Measurements from ENCODE around the gene PRODH.
"Not testable (repeated sequence)": the region's sequence is repeated elsewhere in the genome, so short reads cannot be mapped to it uniquely, and the experiment has no call there.

Gene PRODH

DNA sequence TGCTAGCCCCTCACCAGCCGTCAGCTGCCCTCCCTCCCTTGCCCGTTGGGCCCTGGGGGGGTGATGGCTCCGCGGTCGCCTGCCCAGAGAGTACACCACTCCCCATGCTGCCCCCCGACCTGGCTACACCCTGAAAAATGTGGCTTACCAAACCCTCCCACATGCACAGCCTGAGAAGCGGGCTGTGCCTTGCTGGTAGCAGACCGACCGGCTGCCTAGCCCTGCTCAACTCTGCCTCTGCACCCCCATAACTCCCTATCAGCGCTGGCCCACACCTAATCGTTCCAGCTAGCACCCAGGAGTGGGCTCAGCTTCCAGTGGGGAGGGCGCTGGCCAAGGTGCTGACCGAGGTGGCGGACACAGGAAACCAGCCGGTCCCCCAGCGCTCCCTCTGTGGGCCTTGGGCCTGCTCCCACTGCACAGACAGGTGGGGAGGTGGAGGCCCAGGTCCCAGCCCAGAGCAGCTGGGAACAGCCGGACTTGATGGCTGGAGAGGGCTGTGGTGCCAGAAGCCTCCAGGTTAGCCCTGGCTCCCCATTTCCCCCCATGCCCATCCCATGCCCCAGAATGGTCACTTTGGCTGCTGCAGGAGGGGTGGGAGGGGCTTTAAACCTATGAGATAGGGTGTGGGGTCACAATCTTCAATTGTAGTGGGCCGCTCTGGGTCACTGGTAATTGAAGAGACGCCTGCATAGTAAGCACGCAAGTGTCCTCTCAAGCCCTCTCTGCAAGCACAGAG, 32.1 kb upstream of the PRODH start:
- no peak for FAIRE-seq
- DNase-seq (ENCODE audit: low spot score), result no peak

DNA sequence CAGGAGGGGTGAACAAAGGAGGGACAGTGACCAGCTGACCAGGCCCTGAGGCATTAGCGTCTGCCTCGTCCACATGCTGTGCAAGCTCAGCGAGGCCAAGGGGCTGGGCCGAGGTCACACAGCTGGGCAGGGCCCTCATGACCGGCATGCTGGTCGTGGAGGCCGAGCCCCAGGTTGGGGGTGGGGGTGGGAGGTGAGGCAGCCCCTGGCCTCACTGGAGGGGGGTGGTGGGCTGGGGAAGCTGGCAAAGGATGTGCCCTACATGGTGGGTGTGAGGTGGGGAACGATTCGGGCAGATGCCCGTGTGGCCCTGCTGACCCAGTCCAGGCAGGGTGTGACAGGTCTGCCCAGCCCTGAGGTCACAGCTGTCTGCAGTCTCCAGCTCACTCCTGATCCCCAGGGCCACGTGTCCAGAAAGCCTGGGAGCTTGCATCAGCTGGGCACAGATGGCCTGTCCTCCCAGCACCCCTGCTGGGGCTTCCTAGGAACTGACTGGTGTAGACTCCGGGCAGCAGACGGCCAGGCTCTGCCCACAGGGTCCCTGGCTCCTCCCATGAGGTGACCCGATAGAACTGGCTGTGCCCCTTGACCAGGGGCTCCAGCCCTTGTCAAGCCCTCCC, 31.4 kb upstream of the PRODH start:
- DNase-seq (ENCODE audit: low spot score), result peak; percentile 6
- not testable (repeated sequence) for FAIRE-seq

DNA sequence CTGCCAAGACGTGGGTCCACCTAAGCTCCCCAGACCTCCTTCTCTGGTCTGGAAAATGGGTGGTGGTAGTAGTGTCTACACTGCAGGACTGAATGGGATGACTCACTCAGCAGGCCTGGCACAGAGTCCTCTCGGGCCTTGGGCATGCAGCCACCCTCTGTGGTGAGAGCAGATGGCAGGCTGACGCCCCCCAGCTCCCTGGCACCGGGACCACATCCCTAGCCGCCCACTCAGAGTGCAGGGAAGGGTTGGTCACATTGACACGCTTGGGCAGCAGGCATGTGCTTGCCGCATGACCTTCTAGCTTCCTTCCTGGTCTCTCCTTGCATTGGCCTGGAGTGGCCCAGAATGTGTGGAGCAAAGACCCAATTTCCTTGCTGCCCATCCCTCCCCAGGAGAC, 30.7 kb upstream of the PRODH start:
- DNase-seq (ENCODE audit: low spot score) (no peak), FAIRE-seq (no peak)

DNA sequence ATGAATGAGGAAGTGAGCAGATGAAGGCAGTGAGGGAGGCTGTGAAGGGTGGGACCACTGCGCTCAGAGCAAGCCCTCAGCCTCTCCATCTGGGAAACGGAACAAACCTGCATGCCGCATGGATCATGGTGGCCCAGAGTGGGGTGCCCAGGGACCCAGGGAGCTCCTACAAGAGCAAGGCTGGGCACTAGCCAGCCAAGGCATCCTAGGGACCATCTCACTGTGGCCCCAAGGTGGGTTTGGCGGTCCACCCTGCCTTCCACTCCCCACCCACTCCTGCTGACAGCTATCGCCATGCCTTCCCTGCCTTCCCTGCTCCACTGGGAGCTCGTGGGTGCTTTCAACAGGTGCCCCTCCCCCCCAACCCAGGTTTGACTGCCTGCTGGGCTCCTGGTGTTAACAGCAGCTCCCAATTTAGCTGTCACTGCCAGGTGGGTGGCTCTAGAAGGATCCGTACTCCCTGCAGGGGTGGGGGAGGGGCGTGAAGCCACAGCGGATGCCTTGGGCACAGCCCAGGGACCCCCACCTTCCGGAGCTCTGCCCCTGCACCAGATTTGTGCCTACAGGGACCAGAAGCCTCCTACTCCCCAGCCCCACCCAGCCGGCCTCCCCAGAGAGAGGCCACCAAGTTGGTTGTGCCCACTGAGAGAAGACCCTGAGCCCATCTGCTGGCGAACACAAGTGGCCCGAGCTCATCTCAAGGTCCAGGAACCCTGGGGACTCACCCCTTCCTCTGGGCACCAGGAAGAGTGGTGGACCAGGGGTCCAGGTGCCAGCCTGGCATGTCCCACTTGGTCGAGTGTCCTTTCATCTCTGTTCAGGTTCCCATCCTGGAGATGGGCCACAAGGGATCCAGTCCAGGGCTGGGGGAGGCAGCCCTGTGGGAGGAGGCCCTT, 29.7 kb upstream of the PRODH start:
- no peak for FAIRE-seq

DNA sequence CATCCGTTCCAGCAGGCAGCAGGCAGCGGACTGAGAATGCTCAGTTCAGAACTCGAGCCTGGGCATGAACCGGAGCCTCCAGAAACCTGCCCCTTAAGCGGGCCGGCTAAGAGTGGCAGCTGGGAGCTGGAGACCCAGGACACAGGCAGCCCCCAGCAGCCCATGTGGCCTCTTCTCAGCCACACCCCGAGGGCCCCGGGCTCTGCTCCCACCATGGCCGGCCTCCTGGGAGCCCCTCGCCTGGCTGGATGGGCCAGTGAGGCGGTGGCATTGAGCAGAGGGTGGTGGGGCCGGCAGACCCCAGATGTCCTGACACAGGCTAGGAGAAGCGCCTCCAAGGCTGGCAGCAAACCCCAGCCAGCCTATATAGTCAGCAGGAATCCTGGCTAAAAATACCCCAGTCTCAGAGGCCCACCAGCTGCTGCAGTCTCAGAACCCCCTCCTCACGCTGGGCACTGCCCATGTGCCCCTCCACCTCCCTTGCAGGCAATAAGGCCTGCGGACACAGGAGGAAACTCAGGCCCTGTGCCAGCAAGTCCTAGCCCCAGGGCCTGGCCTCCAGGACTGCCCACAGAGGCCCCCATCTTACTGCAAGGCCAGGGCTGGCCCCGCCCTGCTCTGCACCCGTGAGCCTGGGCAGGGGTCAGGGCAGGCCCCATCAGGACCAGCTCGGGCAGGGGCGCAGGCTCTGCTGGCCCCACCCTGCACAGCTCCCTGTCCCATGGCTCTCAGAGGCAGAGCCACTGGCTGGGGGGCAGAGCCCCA, 28.6 kb upstream of the PRODH start:
- DNase-seq (ENCODE audit: low spot score); FAIRE-seq: not testable (repeated sequence)

More for the DNA sequence above, 29.7 kb upstream of the PRODH start:
- DNase-seq (ENCODE audit: low spot score), result no peak

DNA sequence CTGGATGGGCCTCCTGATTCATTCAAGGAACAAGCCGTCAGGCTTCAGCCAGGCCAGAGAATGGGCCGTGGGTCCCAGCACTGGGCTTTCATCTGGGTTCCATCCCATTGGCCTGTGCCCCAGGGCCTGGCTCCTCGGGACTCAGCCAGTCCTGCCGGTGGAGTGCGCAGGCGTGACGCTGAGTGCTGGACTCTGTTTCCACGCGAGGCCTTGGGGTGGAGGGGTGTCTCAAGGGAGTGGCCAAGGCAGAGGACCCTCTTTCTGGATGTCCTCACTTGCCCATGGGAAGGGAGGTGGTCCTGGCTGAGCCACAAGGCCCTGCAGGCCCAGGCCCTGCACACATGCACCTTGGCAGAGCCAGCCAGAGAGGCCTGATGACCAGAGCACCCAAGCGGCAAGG, 28.0 kb upstream of the PRODH start:
- not testable (repeated sequence) for FAIRE-seq

DNA sequence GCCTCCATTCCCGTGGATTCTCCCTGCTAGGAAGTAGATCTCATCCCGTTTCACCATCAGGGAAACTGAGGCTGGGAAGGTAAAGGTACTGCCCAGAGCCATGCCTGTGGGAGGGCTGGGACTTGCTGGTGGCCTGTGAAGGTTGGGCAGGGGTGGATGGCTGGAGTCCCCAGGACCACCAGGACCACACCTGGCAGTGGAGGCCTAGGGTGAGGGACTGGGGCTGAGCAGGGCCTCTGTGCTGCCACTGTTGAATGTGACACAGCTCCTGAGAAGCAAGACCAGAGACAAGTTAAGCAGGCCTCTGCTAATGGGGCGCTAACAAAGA, 26.2 kb upstream of the PRODH start:
- FAIRE-seq, result no peak
- DNase-seq (ENCODE audit: low spot score), result no peak

More for the DNA sequence above, 28.0 kb upstream of the PRODH start:
- not testable (repeated sequence) for DNase-seq (ENCODE audit: low spot score)

DNA sequence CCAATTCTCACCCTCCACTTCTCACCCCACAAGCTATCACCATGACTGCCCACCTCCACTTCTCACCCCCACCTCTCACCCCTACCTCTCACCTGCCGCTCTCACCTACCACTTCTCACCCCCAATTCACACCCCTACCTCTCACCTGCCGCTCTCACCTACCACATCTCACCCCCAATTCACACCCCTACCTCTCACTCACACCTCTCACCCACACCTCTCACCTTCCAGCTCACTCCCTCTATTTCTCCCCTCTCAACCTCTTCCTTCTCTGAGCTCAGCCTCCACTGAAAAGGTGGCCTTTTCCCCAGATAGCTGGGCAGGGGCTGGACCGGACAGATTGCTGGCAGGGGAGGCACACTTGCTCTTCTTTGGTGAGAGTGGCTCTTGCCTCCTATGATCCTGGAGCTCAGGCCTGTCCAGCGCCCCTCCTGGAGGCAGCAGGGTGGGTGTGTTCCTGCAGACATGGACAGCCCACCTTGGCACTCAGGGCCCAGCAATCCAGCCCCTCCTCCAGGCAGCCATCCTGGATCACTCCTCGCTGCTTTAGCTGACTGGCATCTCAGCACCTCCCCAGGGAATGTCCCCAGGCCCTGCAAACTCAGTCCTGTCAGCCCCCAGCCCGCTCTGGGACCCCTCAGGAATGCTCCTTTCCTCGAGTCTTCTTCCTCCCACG, 25.7 kb upstream of the PRODH start:
- DNase-seq (ENCODE audit: low spot score); FAIRE-seq: not testable (repeated sequence)

DNA sequence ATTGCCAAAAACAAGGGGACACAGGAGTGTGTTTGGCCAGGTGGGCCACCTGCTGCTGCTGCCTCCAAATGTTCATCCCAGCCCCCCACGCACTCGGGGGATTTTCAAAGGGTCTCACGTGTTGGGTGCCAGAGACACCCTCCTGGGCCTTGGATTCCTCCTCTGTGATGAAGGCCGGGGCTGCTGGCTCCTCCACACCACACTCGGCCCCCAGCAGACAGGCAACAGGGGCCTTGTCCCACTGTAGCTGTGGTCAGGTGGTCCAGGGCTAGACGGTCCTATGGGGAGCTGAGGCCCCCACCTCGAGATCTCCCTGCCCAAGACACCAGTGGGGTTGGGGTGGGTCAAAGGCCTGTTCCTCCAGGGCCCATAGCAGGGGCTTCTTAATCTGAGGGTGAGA, 25.1 kb upstream of the PRODH start:
- FAIRE-seq; DNase-seq (ENCODE audit: low spot score): not testable (repeated sequence)

DNA sequence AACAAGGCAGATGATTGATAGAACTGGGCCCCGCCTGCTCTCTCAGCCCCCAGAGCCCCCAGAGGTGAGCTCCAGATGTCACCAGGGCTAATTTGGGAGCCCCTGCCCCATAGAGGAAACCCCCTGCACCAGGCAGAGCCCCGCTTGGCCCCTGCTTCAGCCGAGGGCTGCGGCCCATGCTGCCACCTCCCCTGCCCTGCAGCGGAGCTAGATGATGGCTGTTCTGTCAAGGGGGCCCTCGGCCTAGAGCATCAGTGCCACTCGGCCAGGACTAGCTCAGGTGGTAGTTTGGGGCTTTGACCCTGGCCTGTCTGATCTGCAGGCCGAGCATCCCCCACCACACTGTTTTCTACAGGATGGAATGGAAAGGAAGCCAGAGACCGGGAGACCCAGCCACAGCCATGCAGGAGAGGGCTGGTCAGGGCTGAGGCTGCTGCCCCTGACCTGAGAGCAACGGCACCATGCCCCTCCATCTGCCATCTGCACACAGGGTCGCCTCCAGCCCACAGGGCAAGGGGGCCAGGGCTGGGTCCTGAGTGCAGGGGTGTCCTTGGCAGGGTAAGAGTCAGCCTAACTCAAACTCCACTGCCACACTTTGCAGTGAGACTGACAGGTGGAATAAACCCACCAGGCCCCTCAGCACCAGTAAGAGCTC, 24.2 kb upstream of the PRODH start:
- not testable (repeated sequence) for FAIRE-seq; DNase-seq (ENCODE audit: low spot score)

DNA sequence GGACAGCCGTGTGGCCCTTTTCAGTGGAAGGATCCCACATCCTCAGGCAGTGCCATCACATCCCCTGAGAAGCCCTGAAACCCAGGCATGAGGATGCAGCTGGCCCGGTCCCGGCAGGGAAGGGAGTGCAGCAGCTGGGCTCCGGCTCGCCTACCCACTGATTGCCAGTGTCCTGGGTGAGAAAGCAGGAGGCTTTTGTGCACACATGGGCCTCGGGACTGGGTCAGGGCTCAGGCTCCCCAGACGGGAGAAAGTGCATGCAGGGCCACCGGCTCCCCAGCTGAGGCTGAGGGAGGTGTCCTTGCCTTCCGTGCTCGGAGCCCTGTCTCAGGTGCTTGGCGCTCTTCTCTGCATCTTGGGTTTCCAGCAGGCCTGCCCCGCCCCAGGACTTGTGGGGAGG, 23.6 kb upstream of the PRODH start:
- DNase-seq (ENCODE audit: low spot score); FAIRE-seq: not testable (repeated sequence)

DNA sequence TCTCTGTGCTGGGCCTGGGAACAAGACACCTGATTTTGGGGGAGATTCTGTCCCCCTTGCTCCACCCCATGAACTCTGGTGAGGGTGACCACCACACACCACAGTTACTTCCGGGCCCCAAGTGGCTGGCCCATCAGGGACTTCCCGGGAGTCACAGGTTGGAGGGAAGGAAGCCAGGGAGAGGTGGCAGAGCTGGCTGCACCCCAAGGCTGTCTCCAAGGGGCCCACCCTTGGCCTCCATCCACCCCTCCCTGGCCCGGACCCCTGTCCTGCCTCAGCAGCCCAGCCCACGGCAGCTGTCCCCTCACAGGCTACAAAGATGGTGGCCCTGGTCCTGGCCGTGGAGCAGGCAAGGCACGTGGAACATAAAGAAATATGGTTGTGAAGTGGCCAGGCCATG, 23.2 kb upstream of the PRODH start:
- FAIRE-seq, result not testable (repeated sequence)

DNA sequence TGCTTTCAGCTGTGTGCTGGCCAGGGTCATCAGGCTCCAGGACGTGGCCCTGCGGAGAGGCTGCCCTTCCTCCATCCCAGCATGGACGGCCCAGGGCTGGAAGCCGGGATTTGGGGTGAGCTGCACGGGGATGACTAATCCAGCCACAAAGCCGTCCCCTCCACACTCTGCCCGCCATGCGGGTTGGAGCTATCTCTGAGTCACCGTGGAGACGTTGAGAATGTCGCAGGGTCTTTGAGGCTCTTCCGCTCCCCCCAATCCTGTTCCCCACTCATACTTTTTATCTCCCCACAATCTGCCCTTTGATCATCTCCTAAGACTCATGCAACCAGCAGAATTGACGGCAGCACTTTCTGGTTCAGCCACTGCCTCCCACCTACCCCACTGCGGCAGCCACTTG, 22.6 kb upstream of the PRODH start:
- peak; percentile 59 for DNase-seq (ENCODE audit: low spot score)
- FAIRE-seq, result peak; percentile 43

More for the DNA sequence above, 23.2 kb upstream of the PRODH start:
- not testable (repeated sequence) for DNase-seq (ENCODE audit: low spot score)

DNA sequence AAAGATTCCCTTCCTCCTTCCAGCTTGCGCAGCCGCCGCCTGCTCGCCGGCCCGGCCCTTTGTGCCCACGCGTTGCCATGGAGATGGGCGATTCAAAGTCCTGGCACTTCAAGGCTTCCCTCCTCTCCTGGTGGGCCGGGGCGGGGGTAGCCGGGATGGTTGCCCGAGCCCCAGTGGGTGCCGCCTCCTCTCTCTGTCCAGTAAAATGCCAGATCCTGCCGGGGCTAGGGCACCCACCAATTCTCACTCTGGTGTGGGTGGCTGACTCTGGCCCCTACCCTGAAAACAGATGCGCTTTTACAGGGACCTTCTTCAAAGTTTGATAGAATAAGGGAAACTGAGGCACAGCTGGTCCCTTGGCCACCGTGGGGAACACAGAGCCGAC, 22.2 kb upstream of the PRODH start:
- FAIRE-seq; DNase-seq (ENCODE audit: low spot score): not testable (repeated sequence)

DNA sequence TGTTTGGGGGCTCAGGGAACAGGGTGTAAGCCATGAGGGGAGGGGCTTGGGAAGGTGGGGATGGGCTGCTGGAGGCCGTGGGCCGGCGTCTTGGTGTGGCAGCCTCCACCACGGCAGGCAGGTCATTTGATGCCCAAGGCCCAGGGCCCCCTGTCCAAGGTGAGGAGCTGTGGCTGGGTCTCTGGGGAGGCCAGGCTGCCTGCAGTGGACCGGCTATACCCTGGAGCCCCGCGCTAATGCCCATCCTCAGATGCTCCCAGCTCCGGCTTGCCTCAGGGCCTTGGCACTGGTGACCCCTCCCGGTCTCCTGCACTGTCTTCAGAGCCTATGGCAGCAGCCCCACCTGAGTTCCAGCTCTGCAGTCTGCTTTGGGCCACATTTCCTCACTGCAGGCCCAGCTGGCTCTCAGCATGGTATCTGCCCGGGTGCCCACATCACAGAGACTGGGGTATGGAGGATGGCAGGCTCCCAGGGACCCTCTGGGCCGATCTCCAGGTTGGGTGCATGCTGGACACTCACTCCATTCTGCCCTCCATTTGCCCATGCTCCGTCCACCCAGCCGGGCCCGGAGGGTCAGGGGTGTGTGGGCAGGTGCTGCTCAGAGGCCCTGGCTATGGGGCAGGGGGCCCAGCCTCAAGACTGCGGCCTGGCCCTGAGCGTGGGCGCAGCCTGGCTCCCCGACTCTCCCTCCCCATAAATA, 21.7 kb upstream of the PRODH start:
- not testable (repeated sequence) for DNase-seq (ENCODE audit: low spot score); FAIRE-seq

DNA sequence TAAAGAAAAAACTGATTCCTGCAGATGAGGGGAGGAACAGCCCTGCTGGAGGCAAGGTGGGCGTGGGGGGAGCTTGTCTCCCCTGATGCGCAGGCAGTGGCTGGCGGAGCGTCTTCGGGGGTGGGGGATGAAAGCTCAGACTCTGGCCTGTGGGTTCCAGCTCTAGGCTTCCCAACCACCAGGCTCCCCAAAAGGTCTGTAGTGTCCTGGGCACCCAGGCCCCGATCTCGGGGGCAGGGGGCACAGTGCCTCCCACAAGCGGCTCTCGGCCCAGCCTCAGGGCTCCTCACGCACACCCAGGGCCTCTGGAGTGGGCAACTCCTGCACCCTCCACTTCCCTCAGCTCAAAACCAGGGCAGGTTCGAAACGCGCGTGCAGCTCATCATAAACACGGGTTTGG, 20.9 kb upstream of the PRODH start:
- DNase-seq (ENCODE audit: low spot score); FAIRE-seq: not testable (repeated sequence)

DNA sequence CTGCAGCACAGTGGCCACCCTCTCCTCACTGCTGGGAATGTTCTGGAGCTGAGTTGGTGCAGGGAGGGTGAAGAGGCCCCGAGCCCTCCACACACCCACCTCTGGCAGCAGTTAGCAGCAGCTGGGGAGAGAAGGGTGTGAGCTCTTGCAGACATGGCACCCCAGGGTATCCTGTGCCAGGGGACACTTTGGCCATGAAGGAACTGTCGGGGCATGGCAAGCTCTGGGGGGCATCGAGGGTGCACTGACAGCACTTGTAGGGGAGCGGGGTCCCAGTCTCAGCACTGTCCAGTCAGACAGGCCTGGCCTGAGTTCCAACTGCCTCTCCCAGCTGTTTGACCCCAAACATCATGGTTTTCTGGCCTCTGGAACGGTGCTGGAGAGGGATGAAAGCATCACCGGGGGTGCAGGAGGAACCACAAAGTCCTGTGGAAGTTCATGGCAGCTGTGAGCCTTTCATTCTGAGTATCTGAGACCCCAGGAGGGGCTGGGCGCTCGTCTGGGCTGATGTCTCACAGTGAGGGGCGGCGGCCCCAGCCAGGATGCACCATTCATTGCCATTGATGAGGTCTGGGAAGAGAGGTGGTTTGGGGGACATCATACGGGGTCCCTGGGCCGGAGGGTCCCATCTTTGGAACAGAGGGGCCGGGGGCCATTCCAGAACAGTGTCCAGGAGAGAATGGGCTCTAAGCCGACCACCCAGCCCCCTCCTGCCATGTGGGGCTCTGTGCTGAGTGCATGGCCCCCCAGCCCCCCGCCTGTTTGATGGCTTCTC, 20.2 kb upstream of the PRODH start:
- not testable (repeated sequence) for DNase-seq (ENCODE audit: low spot score); FAIRE-seq

DNA sequence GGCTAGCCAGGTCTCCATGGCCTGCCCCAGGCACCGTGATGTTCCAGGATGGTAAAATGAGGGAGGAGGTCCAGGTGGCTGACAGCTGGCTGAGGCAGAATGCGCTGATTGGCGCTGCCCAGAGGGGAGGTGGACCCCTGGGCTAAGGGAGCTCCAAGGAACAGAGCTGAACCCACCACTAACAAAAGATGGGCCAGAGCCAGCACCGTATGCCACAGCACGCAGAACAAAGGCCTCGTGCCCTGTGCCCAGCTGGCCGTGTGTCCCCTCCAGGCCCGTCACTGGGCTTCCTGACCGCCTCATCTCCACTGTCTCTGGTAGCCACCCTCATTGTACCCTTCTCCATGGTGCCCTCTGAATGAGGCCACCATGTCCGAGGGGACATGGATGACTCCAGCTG, 19.6 kb upstream of the PRODH start:
- FAIRE-seq, result no peak
- no peak for DNase-seq (ENCODE audit: low spot score)

Data from RCC 7860 (cell line).